ENCODE data around the gene SLC8A3. TPM values are rescaled to one million over a fixed set of nuclear protein-coding genes. Genes with fewer than 3 reads are reported as not detected.

SLC8A3 gene
- total RNA-seq, 1 donor from 2014 or later, result not detected

GRCh38 chr14:70073924-70074566, 114.7 kb downstream of the SLC8A3 start:
- peak; percentile 95 for TF ChIP-seq CTCF (IDR thresholded peaks at IDR 0.05; ENCODE audit: insufficient read depth, low read length, severe bottlenecking)
- peaks cover 6% of the 10 kb centered on the region for H3K27me3 ChIP-seq (ENCODE audit: control insufficient read depth, insufficient read depth, low read length)
- DNase-seq (ENCODE audit: low read depth) (peak; percentile 69), FAIRE-seq (peak; percentile 55)
- H3K36me3 ChIP-seq (ENCODE audit: control insufficient read depth, insufficient read depth, low read length), result no peaks in the 10 kb centered on the region
- H3K4me3 ChIP-seq (ENCODE audit: low read depth, low read length), result no peak overlapping the region

- no peak for FAIRE-seq
- Histone ChIP-seq H3K27me3 (ENCODE audit: control insufficient read depth, insufficient read depth, low read length) (peaks cover 4% of the 10 kb centered on the region), H3K4me3 (ENCODE audit: low read depth, low read length) (no peak overlapping the region), H3K36me3 (ENCODE audit: control insufficient read depth, insufficient read depth, low read length) (no peaks in the 10 kb centered on the region)
- no peak for TF ChIP-seq CTCF (IDR thresholded peaks at IDR 0.05; ENCODE audit: insufficient read depth, low read length, severe bottlenecking)
- DNase-seq (ENCODE audit: low read depth), result peak; percentile 23
Observed at GRCh38 chr14:70069186-70069585, 119.6 kb downstream of the SLC8A3 start.

GRCh38 chr14:70067810-70068209, 120.9 kb downstream of the SLC8A3 start:
- TF ChIP-seq CTCF (IDR thresholded peaks at IDR 0.05; ENCODE audit: insufficient read depth, low read length, severe bottlenecking), result no peak
- FAIRE-seq, result no peak
- Histone ChIP-seq H3K36me3 (ENCODE audit: control insufficient read depth, insufficient read depth, low read length) (no peaks in the 10 kb centered on the region), H3K4me3 (ENCODE audit: low read depth, low read length) (no peak overlapping the region), H3K27me3 (ENCODE audit: control insufficient read depth, insufficient read depth, low read length) (peaks cover 4% of the 10 kb centered on the region)
- no peak for DNase-seq (ENCODE audit: low read depth)

- peaks cover 2% of the 10 kb centered on the region for H3K27me3 ChIP-seq (ENCODE audit: control insufficient read depth, insufficient read depth, low read length)
- no peaks in the 10 kb centered on the region for H3K36me3 ChIP-seq (ENCODE audit: control insufficient read depth, insufficient read depth, low read length)
- no peak for TF ChIP-seq CTCF (IDR thresholded peaks at IDR 0.05; ENCODE audit: insufficient read depth, low read length, severe bottlenecking)
- DNase-seq (ENCODE audit: low read depth) (no peak), FAIRE-seq (no peak)
- H3K4me3 ChIP-seq (ENCODE audit: low read depth, low read length), result no peak overlapping the region
Observed at GRCh38 chr14:70064136-70064865, 124.5 kb downstream of the SLC8A3 start.

- DNase-seq (ENCODE audit: low read depth) (peak; percentile 81), FAIRE-seq (no peak)
- Histone ChIP-seq H3K27me3 (ENCODE audit: control insufficient read depth, insufficient read depth, low read length) (peaks cover 2% of the 10 kb centered on the region), H3K36me3 (ENCODE audit: control insufficient read depth, insufficient read depth, low read length) (no peaks in the 10 kb centered on the region), H3K4me3 (ENCODE audit: low read depth, low read length) (no peak overlapping the region)
- TF ChIP-seq CTCF (IDR thresholded peaks at IDR 0.05; ENCODE audit: insufficient read depth, low read length, severe bottlenecking), result no peak
Observed at GRCh38 chr14:70061108-70061507, 127.6 kb downstream of the SLC8A3 start.
